ENCODE measurements around the gene CALU. TPM values are rescaled to one million over a fixed set of nuclear protein-coding genes. Genes with fewer than 3 reads are reported as not detected.

CALU gene
- total RNA-seq, 1 donor from 2014 or later: 242 TPM

GRCh38 chr7:128724743-128725142, 14.4 kb upstream of the CALU start:
- DNase-seq (ENCODE audit: low read depth in 2 of 2): no peak

GRCh38 chr7:128725531-128725930, 13.6 kb upstream of the CALU start:
- no peak for DNase-seq (ENCODE audit: low read depth in 2 of 2)

GRCh38 chr7:128726059-128726736, 13.0 kb upstream of the CALU start:
- no peak for DNase-seq (ENCODE audit: low read depth in 2 of 2)

GRCh38 chr7:128726737-128727072, 12.5 kb upstream of the CALU start:
- DNase-seq (ENCODE audit: low read depth in 2 of 2): no peak

- DNase-seq (ENCODE audit: low read depth in 2 of 2): no peak
These were observed 11.9 kb upstream of the CALU start for GRCh38 chr7:128727239-128727638.

GRCh38 chr7:128728598-128728997, 10.6 kb upstream of the CALU start:
- DNase-seq (ENCODE audit: low read depth in 2 of 2): no peak

- no peak for DNase-seq (ENCODE audit: low read depth in 2 of 2)
These were observed 9.7 kb upstream of the CALU start for GRCh38 chr7:128729494-128729893.

GRCh38 chr7:128731184-128731583, 8.0 kb upstream of the CALU start:
- DNase-seq (ENCODE audit: low read depth in 2 of 2): no peak

GRCh38 chr7:128732521-128733277, 6.5 kb upstream of the CALU start:
- peak in 1 of 2 donors; percentile 3 for DNase-seq (ENCODE audit: low read depth in 2 of 2)

GRCh38 chr7:128733278-128733645, 5.9 kb upstream of the CALU start:
- DNase-seq (ENCODE audit: low read depth in 2 of 2): no peak

- DNase-seq (ENCODE audit: low read depth in 2 of 2): no peak
These were observed 4.3 kb upstream of the CALU start for GRCh38 chr7:128734890-128735289.

GRCh38 chr7:128735436-128735835, 3.7 kb upstream of the CALU start:
- DNase-seq (ENCODE audit: low read depth in 2 of 2): no peak

GRCh38 chr7:128737441-128737840, 1.7 kb upstream of the CALU start:
- DNase-seq (ENCODE audit: low read depth in 2 of 2): no peak

- DNase-seq (ENCODE audit: low read depth in 2 of 2): peak in 1 of 2 donors; percentile 72
These were observed 1.2 kb upstream of the CALU start for GRCh38 chr7:128737867-128738385.

- DNase-seq (ENCODE audit: low read depth in 2 of 2): no peak
These were observed 550 bp upstream of the CALU start for GRCh38 chr7:128738570-128739047.

- peak in 1 of 2 donors; percentile 6 for DNase-seq (ENCODE audit: low read depth in 2 of 2)
These were observed 977 bp downstream of the CALU start for GRCh38 chr7:128739990-128740682.

GRCh38 chr7:128740996-128741395, 1.8 kb downstream of the CALU start:
- peak; percentile 81 to 85 for DNase-seq (ENCODE audit: low read depth in 2 of 2)

- no peak for DNase-seq (ENCODE audit: low read depth in 2 of 2)
These were observed 2.3 kb downstream of the CALU start for GRCh38 chr7:128741491-128741890.

GRCh38 chr7:128742206-128742605, 3.0 kb downstream of the CALU start:
- peak; percentile 4 to 24 for DNase-seq (ENCODE audit: low read depth in 2 of 2)

GRCh38 chr7:128743112-128743772, 4.1 kb downstream of the CALU start:
- DNase-seq (ENCODE audit: low read depth in 2 of 2): peak in 1 of 2 donors; percentile 29

- no peak for DNase-seq (ENCODE audit: low read depth in 2 of 2)
These were observed 5.3 kb downstream of the CALU start for GRCh38 chr7:128744366-128744905.

Measured in lung microvascular endothelial cell (primary cell).